ENCODE results near the gene CAMTA1.

Gene CAMTA1, protein sequence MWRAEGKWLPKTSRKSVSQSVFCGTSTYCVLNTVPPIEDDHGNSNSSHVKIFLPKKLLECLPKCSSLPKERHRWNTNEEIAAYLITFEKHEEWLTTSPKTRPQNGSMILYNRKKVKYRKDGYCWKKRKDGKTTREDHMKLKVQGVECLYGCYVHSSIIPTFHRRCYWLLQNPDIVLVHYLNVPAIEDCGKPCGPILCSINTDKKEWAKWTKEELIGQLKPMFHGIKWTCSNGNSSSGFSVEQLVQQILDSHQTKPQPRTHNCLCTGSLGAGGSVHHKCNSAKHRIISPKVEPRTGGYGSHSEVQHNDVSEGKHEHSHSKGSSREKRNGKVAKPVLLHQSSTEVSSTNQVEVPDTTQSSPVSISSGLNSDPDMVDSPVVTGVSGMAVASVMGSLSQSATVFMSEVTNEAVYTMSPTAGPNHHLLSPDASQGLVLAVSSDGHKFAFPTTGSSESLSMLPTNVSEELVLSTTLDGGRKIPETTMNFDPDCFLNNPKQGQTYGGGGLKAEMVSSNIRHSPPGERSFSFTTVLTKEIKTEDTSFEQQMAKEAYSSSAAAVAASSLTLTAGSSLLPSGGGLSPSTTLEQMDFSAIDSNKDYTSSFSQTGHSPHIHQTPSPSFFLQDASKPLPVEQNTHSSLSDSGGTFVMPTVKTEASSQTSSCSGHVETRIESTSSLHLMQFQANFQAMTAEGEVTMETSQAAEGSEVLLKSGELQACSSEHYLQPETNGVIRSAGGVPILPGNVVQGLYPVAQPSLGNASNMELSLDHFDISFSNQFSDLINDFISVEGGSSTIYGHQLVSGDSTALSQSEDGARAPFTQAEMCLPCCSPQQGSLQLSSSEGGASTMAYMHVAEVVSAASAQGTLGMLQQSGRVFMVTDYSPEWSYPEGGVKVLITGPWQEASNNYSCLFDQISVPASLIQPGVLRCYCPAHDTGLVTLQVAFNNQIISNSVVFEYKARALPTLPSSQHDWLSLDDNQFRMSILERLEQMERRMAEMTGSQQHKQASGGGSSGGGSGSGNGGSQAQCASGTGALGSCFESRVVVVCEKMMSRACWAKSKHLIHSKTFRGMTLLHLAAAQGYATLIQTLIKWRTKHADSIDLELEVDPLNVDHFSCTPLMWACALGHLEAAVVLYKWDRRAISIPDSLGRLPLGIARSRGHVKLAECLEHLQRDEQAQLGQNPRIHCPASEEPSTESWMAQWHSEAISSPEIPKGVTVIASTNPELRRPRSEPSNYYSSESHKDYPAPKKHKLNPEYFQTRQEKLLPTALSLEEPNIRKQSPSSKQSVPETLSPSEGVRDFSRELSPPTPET (N-terminal part only)

GRCh38 chr1:6785318-6785727 is at the start of gene CAMTA1:
Gene CAMTA1, plus strand, starts transcription at chr1:6785454. Its CDS starts 77 bp downstream, at chr1:6785531.
- DNase-seq, result no peak

- no peak for DNase-seq
Measured at GRCh38 chr1:6738987-6739676, 46.1 kb upstream of the CAMTA1 start.

DNA sequence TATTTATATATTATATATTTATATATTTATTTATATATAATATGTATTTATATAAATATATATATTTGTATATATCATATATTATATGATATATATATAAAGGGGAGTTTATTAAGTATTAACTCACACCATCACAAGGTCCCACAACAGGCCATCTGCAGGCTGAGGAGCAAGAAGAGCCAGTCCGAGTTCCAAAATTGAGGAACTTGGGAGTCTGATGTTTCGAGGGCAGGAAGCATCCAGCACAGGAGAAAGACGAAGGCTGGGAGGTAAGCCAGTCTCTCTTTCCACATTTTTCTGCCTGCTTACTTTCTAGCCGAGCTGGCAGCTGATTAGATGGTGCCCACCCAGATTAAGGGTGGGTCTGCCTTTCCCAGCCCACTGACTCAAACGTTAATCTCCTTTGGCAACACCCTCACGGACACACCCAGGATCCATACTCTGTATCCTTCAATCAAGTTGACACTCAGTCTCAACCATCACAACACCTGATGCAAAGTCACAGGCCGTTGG is 42.5 kb upstream of the CAMTA1 start:
- peak; percentile 56 for DNase-seq

DNA sequence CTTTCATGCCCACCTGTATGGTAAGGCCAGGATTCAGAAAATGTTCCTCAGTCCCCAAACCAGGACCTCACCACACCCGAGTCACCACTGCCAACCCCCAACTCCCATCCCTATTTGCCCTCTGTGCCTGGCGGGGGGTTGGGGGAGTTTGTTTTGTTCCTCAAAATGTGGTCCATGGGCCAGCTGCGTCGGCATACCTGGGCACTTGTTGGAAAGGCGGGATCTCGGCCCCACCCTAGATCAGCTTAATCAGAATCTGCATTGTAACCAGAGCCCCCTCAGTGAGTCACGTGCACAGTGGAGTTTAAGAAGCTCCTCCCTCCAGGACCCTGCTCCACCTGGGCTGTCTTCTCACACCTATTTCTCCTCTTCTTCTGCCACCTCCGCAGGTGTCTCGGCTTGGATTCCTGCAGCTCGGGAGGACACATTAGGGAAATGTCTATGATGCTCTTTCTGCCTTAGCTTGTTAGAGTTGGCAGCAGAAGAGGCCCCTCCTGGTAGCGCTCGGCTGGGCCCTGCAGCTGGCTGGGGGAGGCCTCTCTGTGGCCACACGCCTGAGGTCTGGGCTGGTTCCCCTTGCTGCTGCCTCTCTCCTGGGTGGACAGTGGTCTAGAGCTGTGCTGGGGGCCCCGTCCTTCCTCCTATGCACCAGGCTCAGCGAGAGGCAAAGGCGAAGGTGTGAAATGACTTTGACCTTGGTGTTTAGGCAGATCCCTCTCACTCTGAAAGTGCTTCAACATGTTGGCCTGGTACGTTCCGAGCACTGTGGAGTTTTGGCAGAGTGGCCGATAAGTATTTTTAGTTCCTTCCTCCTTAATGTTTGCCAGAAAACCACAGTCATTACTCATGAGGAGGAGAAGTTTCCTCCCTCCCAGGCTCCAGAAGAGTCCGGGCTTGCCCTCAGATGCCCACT is 41.8 kb upstream of the CAMTA1 start:
- no peak for DNase-seq

DNA sequence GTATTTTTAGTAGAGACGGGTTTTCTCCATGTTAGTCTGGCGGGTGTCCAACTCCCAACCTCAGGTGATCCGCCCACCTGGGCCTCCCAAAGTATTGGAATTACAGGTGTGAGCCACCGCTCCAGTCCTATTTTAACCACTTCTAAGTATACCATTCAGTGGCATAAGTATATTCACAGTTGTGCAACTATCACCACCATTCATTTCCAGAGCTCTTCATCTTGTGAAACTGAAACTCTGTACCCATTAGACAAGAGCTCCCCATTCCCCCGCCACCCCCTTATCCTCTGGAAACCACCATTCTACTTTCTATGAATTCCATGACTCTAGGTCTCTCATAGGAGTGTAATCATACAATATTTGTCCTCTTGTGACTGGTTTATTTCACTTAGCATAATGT is 40.2 kb upstream of the CAMTA1 start:
- no peak for DNase-seq

- no peak for DNase-seq
Measured at GRCh38 chr1:6747674-6748073, 37.6 kb upstream of the CAMTA1 start.

- DNase-seq, result no peak
Measured at GRCh38 chr1:6750490-6750889, 34.8 kb upstream of the CAMTA1 start.

DNA sequence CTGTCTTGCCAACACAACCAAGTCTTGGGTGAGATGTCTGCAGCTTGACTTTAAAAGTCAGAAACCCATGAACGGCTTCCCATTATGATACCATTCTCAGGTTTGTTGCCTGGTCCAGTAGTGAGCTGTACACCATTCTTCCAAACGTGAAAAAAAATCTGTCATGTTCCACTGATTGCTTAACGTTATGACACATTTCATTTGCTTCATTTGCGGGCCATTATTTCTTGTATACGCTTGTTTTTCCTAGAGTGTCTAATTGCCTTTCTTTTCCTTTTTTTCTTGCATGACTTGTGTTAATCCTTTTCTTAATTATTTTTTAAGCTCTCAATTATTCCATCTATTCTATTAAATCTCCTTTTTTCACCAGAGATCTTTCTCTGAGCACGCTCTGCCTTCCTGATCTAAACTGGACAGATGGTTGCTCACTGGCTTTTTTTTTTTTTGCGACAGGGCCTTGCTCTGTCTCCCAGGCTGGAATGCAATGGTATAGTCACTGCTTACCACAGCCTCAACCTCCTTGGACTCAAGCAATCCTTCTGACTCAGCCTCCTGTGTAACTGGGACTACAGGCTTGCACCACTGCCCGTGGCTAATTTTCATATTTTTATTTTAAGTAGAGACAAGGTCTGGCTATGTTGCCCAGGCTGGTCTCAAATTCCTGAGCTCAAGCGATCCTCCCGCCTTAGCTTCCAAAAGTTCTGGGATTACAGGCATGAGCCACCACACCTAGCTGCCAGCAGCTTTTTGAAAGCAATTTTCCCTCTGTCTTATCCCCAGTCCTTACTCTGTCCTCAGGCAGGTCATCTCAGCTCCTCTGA is 31.7 kb upstream of the CAMTA1 start:
- peak; percentile 20 for DNase-seq

DNA sequence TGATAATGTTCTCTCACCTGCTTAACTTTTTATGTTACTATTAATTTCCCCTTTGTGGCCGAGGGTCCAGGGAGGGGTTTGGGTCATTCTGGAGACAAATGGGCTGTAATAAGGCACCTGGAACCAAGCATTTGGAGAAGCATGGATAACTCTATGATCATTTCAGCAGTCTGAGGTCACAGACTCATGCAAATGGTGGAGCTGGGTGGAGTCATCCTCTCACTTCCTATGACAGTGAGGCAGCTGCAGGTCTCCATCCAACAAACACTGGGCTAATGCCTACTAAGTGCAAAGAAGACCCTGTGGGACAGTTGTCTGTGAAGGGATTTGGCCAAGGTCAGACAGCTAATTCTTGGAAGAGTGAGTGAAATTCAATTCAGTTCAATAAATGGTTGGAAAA is 28.8 kb upstream of the CAMTA1 start:
- DNase-seq, result no peak

- DNase-seq, result no peak
Measured at GRCh38 chr1:6757719-6758435, 27.4 kb upstream of the CAMTA1 start.

DNA sequence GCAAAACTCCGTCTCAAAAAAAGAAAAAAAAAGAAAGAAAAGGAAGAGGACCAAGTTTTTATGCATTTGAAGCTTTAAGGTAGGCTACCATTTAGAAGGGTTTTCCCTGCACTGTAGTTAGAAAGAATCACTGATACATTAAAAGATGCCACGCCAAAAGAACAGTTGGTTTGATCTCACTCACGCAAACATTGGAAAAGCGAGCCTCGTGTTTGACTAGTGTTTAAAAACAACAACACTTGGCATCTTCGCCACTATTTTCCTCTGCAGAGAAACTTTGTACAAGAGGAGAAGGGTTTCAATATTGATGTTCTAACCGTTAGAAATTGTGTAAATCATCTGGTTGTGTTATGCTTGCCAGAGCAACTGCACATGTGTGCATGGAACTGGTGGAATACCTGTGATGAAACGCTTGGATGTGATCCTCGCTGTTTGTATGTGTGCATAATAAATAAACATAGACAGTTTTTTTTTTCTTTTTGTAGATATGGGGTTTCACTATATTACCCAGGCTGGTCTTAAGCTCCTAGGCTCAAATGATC is 24.0 kb upstream of the CAMTA1 start:
- no peak for DNase-seq

DNA sequence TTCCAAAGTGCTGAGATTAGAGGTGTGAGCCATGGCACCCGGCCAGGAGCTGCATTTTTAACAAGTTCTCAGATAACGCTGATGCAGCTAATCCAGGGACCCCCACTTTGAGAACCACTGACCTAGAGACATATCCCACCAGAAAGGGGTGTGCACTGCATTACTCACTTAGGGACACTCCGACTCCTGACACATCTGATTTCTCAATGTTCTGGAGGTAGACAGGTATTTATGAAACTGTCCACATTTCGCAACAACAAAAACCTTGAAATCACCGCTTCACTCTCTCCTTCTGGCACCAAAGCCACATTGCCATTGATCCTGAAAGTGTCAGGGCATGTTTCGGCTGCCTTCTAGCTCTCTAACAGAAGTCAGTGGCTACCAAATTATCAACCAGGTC is 23.2 kb upstream of the CAMTA1 start:
- DNase-seq, result no peak

- DNase-seq, result no peak
Measured at GRCh38 chr1:6770751-6771440, 14.4 kb upstream of the CAMTA1 start.

DNA sequence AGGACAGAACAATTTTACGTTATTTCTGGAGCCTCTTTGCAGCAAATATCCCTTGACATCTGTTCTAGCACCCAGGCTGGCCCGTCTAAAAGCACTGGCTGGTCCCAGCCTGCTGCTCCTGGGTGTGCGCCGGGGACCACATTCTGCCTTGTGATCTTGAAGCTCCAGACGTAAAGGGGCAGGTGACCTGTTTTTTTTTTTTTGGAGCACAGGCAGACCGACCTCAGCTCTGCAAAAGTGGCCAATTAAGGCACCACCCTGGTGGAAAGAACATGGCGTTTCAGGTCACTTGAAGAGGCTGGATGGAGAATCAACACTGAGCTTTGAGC is 13.8 kb upstream of the CAMTA1 start:
- no peak for DNase-seq

DNA sequence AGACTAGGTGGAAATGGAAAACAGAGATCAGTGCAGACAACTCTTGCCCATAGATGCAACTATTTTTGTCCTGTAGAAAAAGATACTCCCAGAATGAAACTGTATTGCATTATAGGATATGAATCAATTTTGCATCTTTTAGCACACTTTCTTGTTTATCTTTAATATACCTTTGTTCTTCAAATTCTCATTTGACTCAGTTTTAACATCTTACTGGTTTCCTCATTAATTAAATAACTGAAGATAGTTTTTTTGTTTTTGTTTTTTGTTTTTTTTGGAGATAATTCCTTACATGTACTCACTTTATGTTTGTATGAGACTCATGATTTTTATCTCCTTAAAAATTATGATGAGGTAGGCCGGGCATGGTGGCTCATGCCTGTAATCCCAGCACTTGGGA is 10.9 kb upstream of the CAMTA1 start:
- DNase-seq, result no peak

DNA sequence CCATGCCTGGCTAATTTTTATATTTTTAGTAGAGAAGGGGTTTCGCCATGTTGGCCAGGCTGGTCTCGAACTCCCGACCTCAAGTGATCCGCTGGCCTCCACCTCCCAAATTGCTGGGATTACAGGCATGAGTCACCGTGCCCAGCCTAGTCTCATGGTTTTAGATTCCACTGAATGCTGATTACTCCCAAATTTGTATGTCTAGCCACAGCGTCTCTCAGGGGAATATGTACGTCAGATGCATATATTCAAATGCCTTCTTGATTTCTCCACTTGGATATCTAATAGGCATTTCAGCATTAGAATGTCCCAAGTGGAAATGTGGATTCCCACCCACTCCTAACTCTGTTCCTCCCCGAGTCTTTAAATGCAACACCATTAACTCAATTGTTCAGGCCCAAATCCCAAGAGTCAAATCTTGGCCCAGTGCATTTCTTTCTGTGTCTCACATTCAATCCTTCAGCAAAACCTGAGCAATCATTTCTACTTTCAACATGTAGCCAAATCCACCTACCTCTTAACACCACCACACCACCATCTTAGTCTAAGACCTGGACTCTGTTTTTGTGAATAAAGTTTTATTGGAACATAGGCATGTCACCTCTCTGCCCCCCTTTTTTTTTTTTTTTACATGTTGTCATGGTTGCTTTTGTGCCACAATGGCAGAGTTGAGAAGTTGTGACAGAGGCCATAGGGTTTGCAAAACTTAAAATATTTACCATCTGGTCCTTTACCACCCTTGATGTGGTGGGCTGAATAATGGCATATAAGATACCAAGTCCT is 9.8 kb upstream of the CAMTA1 start:
- DNase-seq, result no peak

- peak; percentile 53 for DNase-seq
Measured at GRCh38 chr1:6776389-6776788, 8.9 kb upstream of the CAMTA1 start.

DNA sequence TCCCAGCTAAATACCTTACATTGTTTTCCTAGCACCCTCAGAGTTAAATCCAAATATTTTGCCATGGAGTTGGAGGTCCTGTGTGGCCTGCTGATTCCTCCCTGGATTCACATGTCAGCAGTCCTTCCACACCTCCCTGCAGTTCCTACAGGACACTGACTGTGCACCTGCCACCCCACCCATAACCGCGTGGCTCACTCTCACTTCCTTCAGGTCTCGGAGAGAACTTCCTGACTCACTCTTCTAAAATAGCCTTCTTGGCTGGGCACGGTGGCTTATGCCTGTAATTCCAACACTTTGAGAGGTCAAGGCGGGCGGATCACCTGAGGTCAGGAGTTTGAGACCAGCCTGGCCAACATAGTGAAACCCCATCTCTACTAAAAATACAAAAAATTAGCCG is 8.4 kb upstream of the CAMTA1 start:
- DNase-seq, result no peak

Measured in NCI-H82 (cell line).